IMR-90 (cell line): ENCODE measurements around the gene GAGE1.
"Not testable (repeated sequence)": the region's sequence is repeated elsewhere in the genome, so short reads cannot be mapped to it uniquely, and the experiment has no call there.

Experiments
- CTCF ChIP-seq: conservative IDR thresholded peaks from 2 replicates; pipeline ENCODE4 v1.5.1; 2012; ENCODE audit warnings: mild to moderate bottlenecking, low read depth, low read length, improper control_type of control experiment
- FOS ChIP-seq: fragments of 150-350 bp; IDR thresholded peaks from 2 replicates; pipeline ENCODE4 v1.6.1; 2016; ENCODE audit warnings: low read depth, low read length
- RAD21 ChIP-seq: IDR thresholded peaks from 2 replicates; pipeline ENCODE4 v1.6.1; 2012; ENCODE audit warnings: low read length, improper control_type of control experiment
- SMC3 ChIP-seq: fragments of 150-350 bp; IDR thresholded peaks from 2 replicates; pipeline ENCODE4 v1.6.1; 2016; ENCODE audit warnings: low read depth, mild to moderate bottlenecking, antibody characterized with exemption, low read length, moderate library complexity

GRCh38 chrX:49550989-49551388 is 47.8 kb upstream of the GAGE1 start, which contains the start of gene GAGE12E:
- not testable (repeated sequence) for TF ChIP-seq CTCF, RAD21, SMC3, FOS
